Mammary epithelial cell (primary cell): Measurements from ENCODE around the gene ACKR3.

ENCODE experiments used
- CTCF ChIP-seq, 2 donors: IDR thresholded peaks in 1 of 2; conservative IDR thresholded peaks in 1 of 2; 2 replicates each; pipeline ENCODE4 v1.5.1; 2011 to 2012; ENCODE audit warnings: inconsistent platforms in 2 of 2, low read length in 2 of 2, mild to moderate bottlenecking in 2 of 2, control low read depth in 1 of 2, low read depth in 1 of 2; ENCODE audit not compliant: insufficient read depth in 1 of 2; ENCODE audit errors: extremely low read depth in 1 of 2
- EZH2 ChIP-seq: IDR thresholded peaks from 2 replicates; pipeline ENCODE4 v1.6.1; 2012; ENCODE audit warnings: low read length, inconsistent platforms, borderline replicate concordance

- TF ChIP-seq CTCF (conservative IDR thresholded peaks at IDR 0.05 in 1 of 2, IDR thresholded peaks at IDR 0.05 in 1 of 2; ENCODE audit: extremely low read depth in 1 of 2, insufficient read depth in 1 of 2, low read depth in 1 of 2, low read length in 2 of 2) (no peak), EZH2 (no peak)
These were observed 5.9 kb downstream of the ACKR3 start for GRCh38 chr2:236575510-236575909.
